Naive thymus-derived CD8-positive, alpha-beta T cell (primary cell): ENCODE measurements around the gene PHC2. TPM values are rescaled to one million over a fixed set of nuclear protein-coding genes. Genes with fewer than 3 reads are reported as not detected.

Source experiments
- ATAC-seq, 2 donors: fragments of 150-1000 bp; cut with Tn5 transposase in 1 of 2; sonication (Bioruptor Pico), chemical (Tn5 transposase) in 1 of 2; 1 replicate in 1 of 2; 2 replicates in 1 of 2; pipeline ENCODE4 v1.10.0; 2021; ENCODE audit warnings: mild to moderate bottlenecking in 2 of 2, moderate library complexity in 2 of 2
- POLR2A ChIA-PET: fragments of 350-600 bp; sonication (Branson Sonifier 250); formaldehyde crosslinking; loops from one replicate; lab custom pipeline; 2021; ENCODE audit warnings: antibody characterized with exemption; lab: Charles Lee
- DNase-seq, 10 donors: peaks; one replicate each; pipeline versions ENCODE4 v3.0.0 to v3.0.0-alpha.2; 2020 to 2022
- H3K27ac Mint-ChIP-seq, 10 donors: one replicate each; pipeline ENCODE4 v1.8.0; 2020 to 2022; ENCODE audit warnings: mild to moderate bottlenecking in 10 of 10, mixed read lengths in 10 of 10, moderate library complexity in 4 of 10, inconsistent platforms in 1 of 10
- H3K27me3 Mint-ChIP-seq, 5 donors: one replicate each; pipeline ENCODE4 v1.8.0; 2021 to 2022; ENCODE audit warnings: mixed read lengths in 5 of 5
- H3K36me3 Mint-ChIP-seq, 3 donors: one replicate each; pipeline ENCODE4 v1.8.0; 2020 to 2022; ENCODE audit warnings: mixed read lengths in 3 of 3, mild to moderate bottlenecking in 2 of 3, inconsistent platforms in 1 of 3
- H3K4me1 Mint-ChIP-seq, 4 donors: one replicate each; pipeline ENCODE4 v1.8.0; 2021 to 2022; ENCODE audit warnings: mixed read lengths in 4 of 4
- H3K4me3 Mint-ChIP-seq, 10 donors: one replicate each; pipeline ENCODE4 v1.8.0; 2020 to 2022; ENCODE audit warnings: mild to moderate bottlenecking in 10 of 10, mixed read lengths in 10 of 10, moderate library complexity in 6 of 10, inconsistent platforms in 1 of 10
- H3K9me3 Mint-ChIP-seq, 9 donors: one replicate each; pipeline ENCODE4 v1.8.0; 2020 to 2022; ENCODE audit warnings: mixed read lengths in 9 of 9, mild to moderate bottlenecking in 3 of 9, inconsistent platforms in 1 of 9, moderate library complexity in 1 of 9
- microRNA-seq: library from miRNA; unstranded; fragments of <30 nt; microRNA quantifications from one replicate; pipeline ENCODE4 v1.2.0, GENCODE V29; 2022; ENCODE audit warnings: borderline microRNAs expressed
- polyA plus RNA-seq, 3 donors: library from polyadenylated mRNA; unstranded; fragments of 300-500 nt; fragmentation: Illumina TruSeq; gene quantifications; one replicate each; pipeline ENCODE4 v1.2.3, GENCODE V29; 2021
- total RNA-seq, 8 experiments: library from RNA in 2 of 8; stranded (reverse) in 2 of 8; gene quantifications; one replicate each; pipeline ENCODE4 v1.2.3 and lab custom pipeline; 2021 to 2026

Gene PHC2
- total and polyA plus RNA-seq, 5 experiments from 2014 or later = 11.8 to 38.4 (median 36.3) TPM

- peaks cover 0 to 42% (median 11%) of the 10 kb centered on the region in 3 donors for H3K36me3 Mint-ChIP-seq
- H3K4me3 Mint-ChIP-seq = peak overlapping the region in 1 of 10 donors; percentile 29
- no peak overlapping the region for H3K27ac Mint-ChIP-seq
- peak in 1 of 10 donors; percentile 12 for DNase-seq
- H3K9me3 Mint-ChIP-seq = no peaks in the 10 kb centered on the region
- H3K4me1 Mint-ChIP-seq = peaks cover 21 to 37% (median 32%) of the 10 kb centered on the region in 4 donors
- POLR2A ChIA-PET = no interaction called here
- H3K27me3 Mint-ChIP-seq = no peaks in the 10 kb centered on the region
- no peak for ATAC-seq
Observed at GRCh38 chr1:33275706-33276572, 155.0 kb downstream of the PHC2 start.

- Mint-ChIP-seq H3K27me3 (no peaks in the 10 kb centered on the region), H3K9me3 (no peaks in the 10 kb centered on the region), H3K27ac (peak overlapping the region in 1 of 10 donors; percentile 6), H3K36me3 (peaks cover 0 to 35% (median 11%) of the 10 kb centered on the region in 3 donors), H3K4me3 (no peak overlapping the region), H3K4me1 (peaks cover 23 to 39% (median 37%) of the 10 kb centered on the region in 4 donors)
- POLR2A ChIA-PET = no interaction called here
- ATAC-seq (no peak), DNase-seq (peak in 1 of 10 donors; percentile 6)
Observed at GRCh38 chr1:33275195-33275594, 155.7 kb downstream of the PHC2 start.

GRCh38 chr1:33274446-33274845 lies 156.4 kb downstream of the PHC2 start:
- DNase-seq (peak in 1 of 10 donors; percentile 7), ATAC-seq (no peak)
- POLR2A ChIA-PET = no interaction called here
- Mint-ChIP-seq H3K9me3 (no peaks in the 10 kb centered on the region), H3K36me3 (peaks cover 0 to 32% (median 8%) of the 10 kb centered on the region in 3 donors), H3K27ac (peak overlapping the region in 3 of 10 donors; percentile 6 to 38 (median 17)), H3K4me1 (peaks cover 23 to 42% (median 40%) of the 10 kb centered on the region in 4 donors), H3K4me3 (no peak overlapping the region), H3K27me3 (no peaks in the 10 kb centered on the region)

GRCh38 chr1:33273961-33274371 lies 156.9 kb downstream of the PHC2 start:
- POLR2A ChIA-PET = interaction anchor here (0.6 kb wide), 1 partner anchor 310 kb away, joined by 3 read pairs; no protein-coding TSS in a partner anchor
- Mint-ChIP-seq H3K36me3 (peaks cover 0 to 32% (median 8%) of the 10 kb centered on the region in 3 donors), H3K4me1 (peaks cover 23 to 43% (median 40%) of the 10 kb centered on the region in 4 donors), H3K27ac (peak overlapping the region in 3 of 10 donors; percentile 17 to 94 (median 63)), H3K4me3 (no peak overlapping the region), H3K27me3 (no peaks in the 10 kb centered on the region), H3K9me3 (no peaks in the 10 kb centered on the region)
- ATAC-seq = no peak
- DNase-seq = no peak

Small RNA genes within 50 kb of the gene (microRNA-seq; reads per million reads assigned to microRNA genes)
- 9.6 reads per million, percentile 27 among the genes with 10 or more reads in this experiment for gene MIR3605

Other genes starting within 250 kb of the PHC2 start
- 10 to 100 TPM; 15.5 to 17.6 TPM for gene TRIM62, start 249.1 kb downstream of the PHC2 start, total RNA-seq
- gene TRIM62, start 249.1 kb downstream of the PHC2 start, polyA plus RNA-seq = 1 to 10 TPM; 2.7 to 4.7 (median 4.0) TPM
- 10 to 100 TPM; 23.8 to 24.3 TPM for gene ZNF362, start 174.6 kb downstream of the PHC2 start, total RNA-seq
- gene ZNF362, start 174.6 kb downstream of the PHC2 start, polyA plus RNA-seq = 10 to 100 TPM; 10.5 to 23.0 (median 15.7) TPM
- not detected for gene A3GALT2, start 110.0 kb downstream of the PHC2 start, total RNA-seq
- not detected for gene A3GALT2, start 110.0 kb downstream of the PHC2 start, polyA plus RNA-seq
- 1 to 10 TPM; 2.7 to 3.5 TPM for gene ZSCAN20, start 41.5 kb upstream of the PHC2 start, total RNA-seq
- gene ZSCAN20, start 41.5 kb upstream of the PHC2 start, polyA plus RNA-seq = 1 to 10 TPM in 1 of 3 donors, under 1 TPM in 2; 0.59 to 1.2 (median 0.80) TPM